H1 (cell line): ENCODE measurements around the gene XRRA1. TPM values are rescaled to one million over a fixed set of nuclear protein-coding genes. Genes with fewer than 3 reads are reported as not detected.

Experiments
- CBX5 ChIP-seq: fragments of 300-800, 300-1000 bp; sonication (generic); IDR thresholded peaks from 2 replicates; pipeline ENCODE4 v1.7.1; 2016; ENCODE audit warnings: antibody characterized with exemption, low read length, low read depth
- EP300 ChIP-seq, 2 experiments: IDR thresholded peaks; 1 replicate in 1 of 2; 2 replicates in 1 of 2; pipeline ENCODE4 v1.6.1; 2011 to 2012; ENCODE audit warnings: low read depth in 2 of 2, low read length in 2 of 2, mild to moderate bottlenecking in 2 of 2, borderline replicate concordance in 1 of 2, inconsistent platforms in 1 of 2, moderate library complexity in 1 of 2
- HDAC2 ChIP-seq, 2 experiments: fragments of 300-600 bp in 1 of 2; sonication (generic) in 1 of 2; IDR thresholded peaks; 2 replicates each; pipeline ENCODE4 v1.6.1; 2011 to 2012; ENCODE audit warnings: low read depth in 2 of 2, low read length in 2 of 2, mild to moderate bottlenecking in 2 of 2, moderate library complexity in 2 of 2, borderline replicate concordance in 1 of 2, inconsistent platforms in 1 of 2
- RBBP5 ChIP-seq: IDR thresholded peaks from 2 replicates; pipeline ENCODE4 v1.7.1; 2012; ENCODE audit warnings: low read depth, mild to moderate bottlenecking, inconsistent platforms, low read length, moderate library complexity, borderline replicate concordance
- polyA plus RNA-seq, 7 experiments: library from polyadenylated mRNA; depleted of rRNA in 3 of 7; stranded (reverse) in 5 of 7; unstranded in 2 of 7; fragments of >200 nt in 5 of 7; fragments of 200-250 nt in 2 of 7; gene quantifications; 1 replicate in 5 of 7; 2 replicates in 1 of 7; 4 replicates in 1 of 7; pipeline versions ENCODE4 v1.2.1 to v1.2.3, GENCODE V29; 2011 to 2013; ENCODE audit warnings: missing spikeins in 2 of 7, mixed read lengths in 2 of 7
- total RNA-seq: library from RNA; stranded (reverse); fragmentation: NEBNext Ultra II Directional; extraction: Animal tissue kit (Norgen Biotek cat#: 25700); gene quantifications from 2 replicates; pipeline ENCODE4 v1.2.1, GENCODE V29; 2021

Gene XRRA1
- total and polyA plus RNA-seq, 2 of the 8 experiments (the other 6 are each of a cell fraction or from before 2014, with no cell fraction given): 2.1 to 7.1 TPM

DNA sequence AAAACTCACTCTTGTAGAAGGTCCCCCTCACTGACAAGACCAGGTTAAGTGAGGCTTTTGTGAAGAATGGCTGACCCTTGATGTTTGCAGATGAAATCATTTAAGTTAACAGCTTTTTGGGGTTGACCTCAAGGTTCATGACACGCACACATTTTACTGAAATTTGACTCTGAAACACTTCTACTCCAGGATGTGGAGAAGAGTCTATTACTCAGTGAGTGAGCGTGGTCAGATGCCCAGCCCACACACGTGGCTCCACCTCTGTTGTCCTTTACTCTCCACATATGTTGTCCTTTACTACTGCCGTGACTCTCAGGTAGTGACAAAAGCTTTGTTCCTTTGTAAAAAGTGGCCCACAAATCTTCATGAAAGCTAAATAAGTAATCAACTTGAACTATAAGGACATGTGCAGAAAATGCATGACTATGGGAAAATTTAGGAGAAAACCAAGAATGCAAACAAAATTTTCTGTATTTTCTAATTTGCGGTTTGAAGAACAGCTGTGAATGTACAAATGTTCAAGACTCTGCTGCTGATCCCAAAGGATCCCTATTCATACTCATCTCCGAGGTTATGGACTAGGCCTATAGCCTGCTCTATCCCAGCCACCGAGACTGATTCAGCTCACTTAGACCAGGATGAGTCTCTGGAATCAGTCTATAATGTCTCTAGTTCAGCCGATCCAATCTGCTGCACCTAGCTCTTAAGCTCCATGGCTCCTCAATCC, 22.4 kb downstream of the XRRA1 start (continued):
- no peak for TF ChIP-seq CBX5
- TF ChIP-seq RBBP5: no peak
- TF ChIP-seq EP300 (IDR thresholded peaks at IDR 0.05; ENCODE audit: borderline replicate concordance in 1 of 2, low read depth in 2 of 2, low read length in 2 of 2): no peak
- no peak for TF ChIP-seq HDAC2 (IDR thresholded peaks at IDR 0.05; ENCODE audit: borderline replicate concordance in 1 of 2, low read depth in 2 of 2, low read length in 2 of 2)
- TF ChIP-seq, all 59 proteins: peak for 0
